H1 (cell line): ENCODE data around the gene CTAG2. TPM values are rescaled to one million over a fixed set of nuclear protein-coding genes. Genes with fewer than 3 reads are reported as not detected.

Source experiments
- CTCF ChIA-PET: fragments of 300-600 bp; sonication (Branson Sonifier 250); formaldehyde crosslinking; loops from one replicate; lab custom pipeline; 2021; ENCODE audit not compliant: partially characterized antibody; lab: Charles Lee
- POLR2A ChIA-PET: fragments of 300-600 bp; sonication (Branson Sonifier 250); formaldehyde crosslinking; loops from one replicate; lab custom pipeline; 2021; ENCODE audit warnings: inconsistent platforms; ENCODE audit not compliant: partially characterized antibody; lab: Charles Lee
- DNase-seq, 2 experiments: peaks; one replicate each; pipeline versions ENCODE4 v3.0.0 to v3.0.0-alpha.2; 2010 to 2022; ENCODE audit warnings: low spot score in 2 of 2, low read depth in 1 of 2, mixed read lengths in 1 of 2
- FAIRE-seq: peaks from 2 replicates; lab custom pipeline; 2011; peaks lifted over from hg19 to GRCh38; lab: Jason Lieb, UNC
- H2AFZ ChIP-seq: 2 replicates; pipeline ENCODE4 v1.8.1; 2012; ENCODE audit warnings: low read length, inconsistent platforms
- H2AK5ac ChIP-seq: 2 replicates; pipeline ENCODE4 v1.6.1; 2013; ENCODE audit warnings: low read depth, low read length
- H2BK120ac ChIP-seq: replicated peaks from 2 replicates; pipeline ENCODE3; 2013; ENCODE audit warnings: low read depth, low read length, inconsistent platforms
- H2BK12ac ChIP-seq: 2 replicates; pipeline ENCODE4 v1.6.1; 2013; ENCODE audit warnings: low read depth, low read length
- H2BK15ac ChIP-seq: 2 replicates; pipeline ENCODE4 v1.6.1; 2013; ENCODE audit warnings: low read length
- H2BK20ac ChIP-seq: 2 replicates; pipeline ENCODE4 v1.6.1; 2013; ENCODE audit warnings: low read length
- H2BK5ac ChIP-seq: 2 replicates; pipeline ENCODE4 v1.6.1; 2013; ENCODE audit warnings: low read depth, low read length
- H3K14ac ChIP-seq: 2 replicates; pipeline ENCODE4 v1.6.1; 2013; ENCODE audit warnings: inconsistent platforms; ENCODE audit not compliant: insufficient read length
- H3K18ac ChIP-seq: 2 replicates; pipeline ENCODE4 v1.6.1; 2013; ENCODE audit warnings: low read length; ENCODE audit errors: extremely low read depth
- H3K23ac ChIP-seq: 2 replicates; pipeline ENCODE4 v1.6.1; 2013; ENCODE audit warnings: inconsistent platforms; ENCODE audit not compliant: insufficient read length
- H3K23me2 ChIP-seq: 2 replicates; pipeline ENCODE4 v1.6.1; 2013; ENCODE audit warnings: low read depth, low read length
- H3K27ac ChIP-seq: 2 replicates; pipeline ENCODE4 v1.6.1; 2011; ENCODE audit warnings: low read depth, low read length, inconsistent platforms
- H3K27me3 ChIP-seq, 4 experiments: replicated peaks in 1 of 4; 1 replicate in 1 of 4; 2 replicates in 3 of 4; pipeline versions ENCODE4 v1.6.1 to v1.8.1; 2011 to 2013; ENCODE audit warnings: low read length in 3 of 4, mild to moderate bottlenecking in 3 of 4, inconsistent platforms in 2 of 4, mixed read lengths in 2 of 4, moderate library complexity in 1 of 4; ENCODE audit not compliant: control insufficient read depth in 3 of 4, insufficient read depth in 3 of 4; ENCODE audit errors: extremely low read depth in 1 of 4
- H3K36me3 ChIP-seq, 4 experiments: 2 replicates each; pipeline versions ENCODE4 v1.6.1 to v1.8.1; 2011 to 2013; ENCODE audit warnings: mild to moderate bottlenecking in 4 of 4, low read length in 3 of 4, moderate library complexity in 2 of 4, control low read depth in 1 of 4, inconsistent platforms in 1 of 4; ENCODE audit not compliant: insufficient read depth in 4 of 4, control insufficient read depth in 2 of 4
- H3K4ac ChIP-seq: replicated peaks from 2 replicates; pipeline ENCODE3; 2013; ENCODE audit warnings: low read length, low read depth, mixed read lengths, inconsistent platforms; ENCODE audit not compliant: insufficient read length
- H3K4me1 ChIP-seq, 4 experiments: replicated peaks in 1 of 4; 1 replicate in 1 of 4; 2 replicates in 3 of 4; pipeline versions ENCODE4 v1.6.1 to v1.8.1; 2011 to 2013; ENCODE audit warnings: low read length in 3 of 4, inconsistent platforms in 2 of 4, mixed read lengths in 1 of 4; ENCODE audit not compliant: insufficient read depth in 4 of 4, control insufficient read depth in 3 of 4
- H3K4me2 ChIP-seq, 2 experiments: 2 replicates each; pipeline versions ENCODE4 v1.6.1 to v1.8.1; 2011 to 2013; ENCODE audit warnings: low read depth in 2 of 2, low read length in 2 of 2, control low read depth in 1 of 2, inconsistent platforms in 1 of 2, mild to moderate bottlenecking in 1 of 2; ENCODE audit not compliant: insufficient read depth in 1 of 2
- H3K4me3 ChIP-seq, 4 experiments: fragments of 200-600, 300-600 bp in 1 of 4; sonication (generic), shearing (Covaris generic), sonication (Bioruptor Twin) in 1 of 4; 2 replicates each; pipeline versions ENCODE4 v1.5.1 to v1.8.1; 2011 to 2016; ENCODE audit warnings: low read length in 4 of 4, low read depth in 3 of 4, control low read depth in 2 of 4, inconsistent platforms in 2 of 4, mild to moderate bottlenecking in 2 of 4, mixed read lengths in 1 of 4, moderate library complexity in 1 of 4; ENCODE audit not compliant: insufficient read depth in 2 of 4; ENCODE audit errors: extremely low read depth in 1 of 4
- H3K56ac ChIP-seq: replicated peaks from 2 replicates; pipeline ENCODE3; 2013; ENCODE audit warnings: low read depth, mild to moderate bottlenecking, mixed read lengths, low read length, inconsistent platforms; ENCODE audit not compliant: insufficient read length
- H3K79me1 ChIP-seq: 2 replicates; pipeline ENCODE4 v1.6.1; 2013; ENCODE audit warnings: low read depth, low read length, control low read depth
- H3K79me2 ChIP-seq, 2 experiments: 2 replicates each; pipeline versions ENCODE4 v1.6.1 to v1.8.1; 2012 to 2013; ENCODE audit warnings: low read length in 2 of 2, mild to moderate bottlenecking in 2 of 2, inconsistent platforms in 1 of 2; ENCODE audit not compliant: insufficient read depth in 2 of 2, control insufficient read depth in 1 of 2
- H3K9ac ChIP-seq, 4 experiments: replicated peaks in 1 of 4; 1 replicate in 1 of 4; 2 replicates in 3 of 4; pipeline versions ENCODE4 v1.6.1 to v1.8.1; 2011 to 2013; ENCODE audit warnings: low read depth in 3 of 4, low read length in 3 of 4, control low read depth in 2 of 4, mild to moderate bottlenecking in 2 of 4, moderate library complexity in 2 of 4, inconsistent platforms in 1 of 4; ENCODE audit errors: extremely low read depth in 1 of 4
- H3K9me3 ChIP-seq, 2 experiments: 2 replicates each; pipeline versions ENCODE4 v1.6.1 to v1.8.1; 2012 to 2013; ENCODE audit warnings: mild to moderate bottlenecking in 2 of 2, moderate library complexity in 2 of 2, control low read depth in 1 of 2, inconsistent platforms in 1 of 2, low read depth in 1 of 2, low read length in 1 of 2, mixed read lengths in 1 of 2; ENCODE audit not compliant: insufficient read depth in 2 of 2
- H4K20me1 ChIP-seq, 2 experiments: replicated peaks in 1 of 2; 2 replicates each; pipeline versions ENCODE3 to v1.8.1; 2011 to 2013; ENCODE audit warnings: inconsistent platforms in 2 of 2, low read length in 2 of 2, mild to moderate bottlenecking in 1 of 2; ENCODE audit not compliant: insufficient read depth in 2 of 2, control insufficient read depth in 1 of 2
- H4K5ac ChIP-seq: 2 replicates; pipeline ENCODE4 v1.6.1; 2013; ENCODE audit warnings: low read length, low read depth, mixed read lengths, inconsistent platforms; ENCODE audit not compliant: insufficient read length
- H4K8ac ChIP-seq: 2 replicates; pipeline ENCODE4 v1.8.0; 2013; ENCODE audit warnings: mild to moderate bottlenecking, moderate library complexity, low read length, inconsistent platforms; ENCODE audit not compliant: insufficient read depth; ENCODE audit errors: extremely low read depth
- H4K91ac ChIP-seq: replicated peaks from 2 replicates; pipeline ENCODE3; 2013; ENCODE audit warnings: low read length, mixed read lengths, inconsistent platforms; ENCODE audit not compliant: insufficient read length
- CHD2 ChIP-seq: IDR thresholded peaks from 2 replicates; pipeline ENCODE4 v1.6.1; 2012; ENCODE audit warnings: low read length, improper control_type of control experiment
- WGBS, 2 experiments: shearing (Covaris generic) in 1 of 2; methylation state at CpG; one replicate each; pipeline versions ENCODE4 v1.1.6 to v1.1.7; 2013 to 2015; ENCODE audit warnings: low lambda C conversion rate in 2 of 2, mixed read lengths in 2 of 2, inconsistent platforms in 1 of 2, low coverage in 1 of 2, missing lambda C conversion rate in 1 of 2; ENCODE audit not compliant: insufficient replicate concordance in 2 of 2, insufficient coverage in 1 of 2, insufficient read length in 1 of 2; ENCODE audit errors: extremely low coverage in 1 of 2, missing lambda C conversion rate in 1 of 2; 5-methylcytosine and 5-hydroxymethylcytosine counted together
- polyA plus RNA-seq, 7 experiments: library from polyadenylated mRNA; depleted of rRNA in 3 of 7; stranded (reverse) in 5 of 7; unstranded in 2 of 7; fragments of >200 nt in 5 of 7; fragments of 200-250 nt in 2 of 7; gene quantifications; 1 replicate in 5 of 7; 2 replicates in 1 of 7; 4 replicates in 1 of 7; pipeline versions ENCODE4 v1.2.1 to v1.2.3, GENCODE V29; 2011 to 2013; ENCODE audit warnings: missing spikeins in 2 of 7, mixed read lengths in 2 of 7
- total RNA-seq: library from RNA; stranded (reverse); fragmentation: NEBNext Ultra II Directional; extraction: Animal tissue kit (Norgen Biotek cat#: 25700); gene quantifications from 2 replicates; pipeline ENCODE4 v1.2.1, GENCODE V29; 2021

Gene CTAG2
- total and polyA plus RNA-seq, 2 of the 8 experiments (the other 6 are each of a cell fraction or from before 2014, with no cell fraction given): not detected

GRCh38 chrX:154653048-154653401 is 354 bp downstream of the CTAG2 start:
- CTCF ChIA-PET: no interaction called here
- H2BK12ac ChIP-seq: no peak overlapping the region
- no peak overlapping the region for H4K91ac ChIP-seq
- no peak overlapping the region for H3K27ac ChIP-seq
- H4K5ac ChIP-seq: no peak overlapping the region
- H4K20me1 ChIP-seq: no peaks in the 10 kb centered on the region
- H3K27me3 ChIP-seq: no peaks in the 10 kb centered on the region
- no peak overlapping the region for H2BK5ac ChIP-seq
- POLR2A ChIA-PET: no interaction called here
- no peak overlapping the region for H3K18ac ChIP-seq
- H3K9me3 ChIP-seq: no peaks in the 10 kb centered on the region
- H3K56ac ChIP-seq: no peak overlapping the region
- H4K8ac ChIP-seq: no peak overlapping the region
- H3K23me2 ChIP-seq: no peaks in the 10 kb centered on the region
- H2BK120ac ChIP-seq: no peak overlapping the region
- H2AK5ac ChIP-seq: no peak overlapping the region
- H3K4me2 ChIP-seq: no peak overlapping the region
- H3K4ac ChIP-seq: no peak overlapping the region
- H3K79me1 ChIP-seq: no peaks in the 10 kb centered on the region
- FAIRE-seq (no peak), DNase-seq (no peak)
- H3K36me3 ChIP-seq: no peaks in the 10 kb centered on the region
- no peak overlapping the region for H2BK20ac ChIP-seq
- H3K23ac ChIP-seq: no peak overlapping the region
- peaks cover 0 to 4% (median 0%) of the 10 kb centered on the region in 4 experiments; a peak in 1 of 7 replicates for H3K4me1 ChIP-seq
- no peak overlapping the region for H3K9ac ChIP-seq
- no peak overlapping the region for H2AFZ ChIP-seq
- H3K79me2 ChIP-seq: no peaks in the 10 kb centered on the region
- 100% methylated on average over 4 of the region's 23 CpGs; no CpG with 5 or more reads in 1 of the 2 experiments for WGBS, 2 experiments
- H3K14ac ChIP-seq: no peak overlapping the region
- H2BK15ac ChIP-seq: no peak overlapping the region
- no peak overlapping the region for H3K4me3 ChIP-seq
- TF ChIP-seq CHD2: no peak
